Muscle layer of duodenum (tissue), 2 donors: ENCODE results near the gene RPL4.
"Not testable (repeated sequence)": the region's sequence is repeated elsewhere in the genome, so short reads cannot be mapped to it uniquely, and the experiment has no call there.

Experiments
- H3K27ac ChIP-seq: one replicate; pipeline ENCODE4 v1.7.0; 2013; ENCODE audit warnings: mild to moderate bottlenecking, low read length
- H3K27me3 ChIP-seq: one replicate; pipeline ENCODE4 v1.7.0; 2013; ENCODE audit warnings: low read depth, mild to moderate bottlenecking, control low read depth, low read length
- H3K36me3 ChIP-seq, 2 donors: one replicate each; pipeline ENCODE4 v1.7.0; 2013; ENCODE audit warnings: low read length in 2 of 2, control low read depth in 1 of 2, mild to moderate bottlenecking in 1 of 2; ENCODE audit not compliant: insufficient read depth in 2 of 2, control insufficient read depth in 1 of 2
- H3K4me1 ChIP-seq, 2 donors: one replicate each; pipeline ENCODE4 v1.7.0; 2013; ENCODE audit warnings: low read length in 2 of 2, mild to moderate bottlenecking in 2 of 2, control low read depth in 1 of 2, moderate library complexity in 1 of 2; ENCODE audit not compliant: insufficient read depth in 2 of 2, control insufficient read depth in 1 of 2
- H3K4me3 ChIP-seq, 2 donors: one replicate each; pipeline ENCODE4 v1.7.0; 2013; ENCODE audit warnings: low read length in 2 of 2, low read depth in 1 of 2, mild to moderate bottlenecking in 1 of 2
- H3K9me3 ChIP-seq, 2 donors: one replicate each; pipeline ENCODE4 v1.7.0; 2013; ENCODE audit warnings: low read length in 2 of 2, control low read depth in 1 of 2, mild to moderate bottlenecking in 1 of 2; ENCODE audit not compliant: control insufficient read depth in 1 of 2
- donor health status: healthy.

The RPL4 gene

GRCh38 chr15:66472176-66472999 lies 32.3 kb downstream of the RPL4 start:
- no peaks in the 10 kb centered on the region for H3K36me3 ChIP-seq
- no peak overlapping the region for H3K4me3 ChIP-seq
- H3K9me3 ChIP-seq = no peaks in the 10 kb centered on the region
- H3K4me1 ChIP-seq = no peaks in the 10 kb centered on the region
- no peak overlapping the region for H3K27ac ChIP-seq
- H3K27me3 ChIP-seq = no peaks in the 10 kb centered on the region

- H3K36me3 ChIP-seq, H3K27me3 ChIP-seq, H3K27ac ChIP-seq, H3K4me3 ChIP-seq, H3K4me1 ChIP-seq, H3K9me3 ChIP-seq: not testable (repeated sequence)
Observed at GRCh38 chr15:66470825-66471224, 33.8 kb downstream of the RPL4 start.

- H3K27ac ChIP-seq, H3K4me1 ChIP-seq, H3K4me3 ChIP-seq, H3K27me3 ChIP-seq, H3K9me3 ChIP-seq, H3K36me3 ChIP-seq: not testable (repeated sequence)
Observed at GRCh38 chr15:66467162-66468040, 37.3 kb downstream of the RPL4 start.

- H3K4me3 ChIP-seq, H3K36me3 ChIP-seq, H3K27ac ChIP-seq, H3K27me3 ChIP-seq, H3K9me3 ChIP-seq: not testable (repeated sequence)
- H3K4me1 ChIP-seq = peaks cover 0 to 11% of the 10 kb centered on the region in 2 donors
Observed at GRCh38 chr15:66465294-66465693, 39.4 kb downstream of the RPL4 start.

GRCh38 chr15:66462627-66463026 lies 42.0 kb downstream of the RPL4 start:
- no peak overlapping the region for H3K27ac ChIP-seq

GRCh38 chr15:66461917-66462316 lies 42.7 kb downstream of the RPL4 start:
- Histone ChIP-seq H3K4me3 (no peak overlapping the region), H3K27me3 (no peaks in the 10 kb centered on the region), H3K27ac (no peak overlapping the region), H3K36me3 (no peaks in the 10 kb centered on the region), H3K9me3 (no peaks in the 10 kb centered on the region), H3K4me1 (peaks cover 0 to 11% of the 10 kb centered on the region in 2 donors)

More at GRCh38 chr15:66462627-66463026, 42.0 kb downstream of the RPL4 start:
- Histone ChIP-seq H3K36me3 (no peaks in the 10 kb centered on the region), H3K27me3 (no peaks in the 10 kb centered on the region), H3K9me3 (no peaks in the 10 kb centered on the region), H3K4me3 (no peak overlapping the region), H3K4me1 (peaks cover 0 to 11% of the 10 kb centered on the region in 2 donors)

GRCh38 chr15:66461294-66461693 lies 43.4 kb downstream of the RPL4 start:
- H3K36me3 ChIP-seq, H3K9me3 ChIP-seq, H3K4me3 ChIP-seq, H3K27me3 ChIP-seq, H3K27ac ChIP-seq: not testable (repeated sequence)
- H3K4me1 ChIP-seq = peaks cover 0 to 11% of the 10 kb centered on the region in 2 donors

- H3K27me3 ChIP-seq = no peaks in the 10 kb centered on the region
- no peaks in the 10 kb centered on the region for H3K9me3 ChIP-seq
- no peak overlapping the region for H3K27ac ChIP-seq
Observed at GRCh38 chr15:66459818-66460615, 44.6 kb downstream of the RPL4 start.

GRCh38 chr15:66456211-66456610 lies 48.4 kb downstream of the RPL4 start:
- no peaks in the 10 kb centered on the region for H3K27me3 ChIP-seq
- H3K36me3 ChIP-seq = peaks cover 0 to 4% of the 10 kb centered on the region in 2 donors
- no peak overlapping the region for H3K4me3 ChIP-seq
- H3K9me3 ChIP-seq = no peaks in the 10 kb centered on the region
- H3K27ac ChIP-seq = no peak overlapping the region
- no peaks in the 10 kb centered on the region for H3K4me1 ChIP-seq

More at GRCh38 chr15:66459818-66460615, 44.6 kb downstream of the RPL4 start:
- Histone ChIP-seq H3K4me3 (no peak overlapping the region), H3K36me3 (peaks cover 0 to 4% of the 10 kb centered on the region in 2 donors), H3K4me1 (peaks cover 0 to 11% of the 10 kb centered on the region in 2 donors)

- Histone ChIP-seq H3K27ac (no peak overlapping the region), H3K27me3 (no peaks in the 10 kb centered on the region), H3K4me1 (no peaks in the 10 kb centered on the region), H3K9me3 (no peaks in the 10 kb centered on the region), H3K4me3 (no peak overlapping the region), H3K36me3 (peaks cover 0 to 4% of the 10 kb centered on the region in 2 donors)
Observed at GRCh38 chr15:66454143-66454542, 50.5 kb downstream of the RPL4 start.
